ENCODE data around the gene EDAR.

GRCh38 chr2:108870069-108870644 lies 118.9 kb downstream of the EDAR start:
- TF ChIP-seq REST (IDR thresholded peaks at IDR 0.05; ENCODE audit: low read depth, low read length): no peak
- TF ChIP-seq CTCF (IDR thresholded peaks at IDR 0.05): no peak
